HG03060 (cell line): ENCODE measurements around the gene ARID5B.

Experiments used
- ATAC-seq: cut with Tn5 transposase; IDR thresholded peaks from one replicate; pipeline ENCODE4 v1.9.1; 2021; ENCODE audit warnings: low read depth, moderate number of reproducible peaks; ENCODE audit not compliant: unreplicated experiment

The ARID5B gene

GRCh38 chr10:62115321-62115720 is 213.8 kb downstream of the ARID5B start:
- ATAC-seq = no peak

- no peak for ATAC-seq
Observed at GRCh38 chr10:62115842-62116241, 214.3 kb downstream of the ARID5B start.

- no peak for ATAC-seq
Observed at GRCh38 chr10:62116896-62117295, 215.4 kb downstream of the ARID5B start.

GRCh38 chr10:62121187-62121530 is 219.7 kb downstream of the ARID5B start:
- ATAC-seq = no peak

- no peak for ATAC-seq
Observed at GRCh38 chr10:62127975-62128374, 226.5 kb downstream of the ARID5B start.

- ATAC-seq = no peak
Observed at GRCh38 chr10:62130948-62131347, 229.4 kb downstream of the ARID5B start.

GRCh38 chr10:62131724-62132123 is 230.2 kb downstream of the ARID5B start:
- no peak for ATAC-seq

GRCh38 chr10:62133618-62134017 is 232.1 kb downstream of the ARID5B start:
- ATAC-seq = peak; percentile 85

- no peak for ATAC-seq
Observed at GRCh38 chr10:62136931-62137330, 235.4 kb downstream of the ARID5B start.
